GM12873 (cell line): ENCODE measurements around the gene RNPS1.
A peak's percentile ranks its signal among the peaks of the same experiment; 100 is the strongest.

Experiments
- CTCF ChIP-seq: IDR thresholded peaks from 2 replicates; pipeline ENCODE4 v1.5.1; 2012; ENCODE audit warnings: low read depth, mild to moderate bottlenecking, moderate library complexity, low read length, control low read depth; ENCODE audit not compliant: insufficient read depth; ENCODE audit errors: missing control alignments

Gene RNPS1

GRCh38 chr16:2229091-2229490, 38.8 kb downstream of the RNPS1 start:
- TF ChIP-seq CTCF = no peak

DNA sequence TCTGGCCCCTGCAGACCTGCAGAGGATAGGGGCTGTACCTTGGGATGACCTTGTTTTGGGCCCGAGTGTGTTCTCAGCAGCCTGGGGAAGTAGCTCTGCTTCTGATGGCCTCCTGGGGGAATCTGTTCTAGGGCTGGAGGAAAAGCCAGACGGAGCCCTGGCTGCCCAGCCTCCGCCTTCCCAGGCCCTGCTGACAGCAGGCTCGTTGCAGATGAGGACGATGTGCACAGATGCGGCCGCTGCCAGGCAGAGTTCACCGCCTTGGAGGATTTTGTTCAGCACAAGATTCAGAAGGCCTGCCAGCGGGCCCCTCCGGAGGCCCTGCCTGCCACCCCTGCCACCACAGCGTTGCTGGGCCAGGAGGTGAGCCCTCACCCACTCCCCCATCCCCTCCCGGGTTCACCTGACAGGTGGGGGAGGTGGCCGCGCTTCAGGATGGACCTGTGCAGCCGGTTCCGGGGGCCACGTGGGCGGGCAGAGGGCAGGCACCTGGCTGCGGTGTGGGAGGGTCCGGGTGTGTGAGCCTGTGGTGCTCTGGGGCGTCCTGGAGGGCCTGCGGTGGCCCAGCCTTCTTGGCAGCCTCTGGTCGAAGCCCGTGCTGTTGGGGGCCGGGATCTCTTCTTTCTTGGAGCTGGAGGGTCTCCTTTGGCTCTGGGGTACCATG, 39.6 kb downstream of the RNPS1 start:
- TF ChIP-seq CTCF = no peak

- TF ChIP-seq CTCF = no peak
These were observed 41.0 kb downstream of the RNPS1 start for GRCh38 chr16:2226918-2227317.

- no peak for TF ChIP-seq CTCF
These were observed 41.6 kb downstream of the RNPS1 start for GRCh38 chr16:2226245-2226793.

DNA sequence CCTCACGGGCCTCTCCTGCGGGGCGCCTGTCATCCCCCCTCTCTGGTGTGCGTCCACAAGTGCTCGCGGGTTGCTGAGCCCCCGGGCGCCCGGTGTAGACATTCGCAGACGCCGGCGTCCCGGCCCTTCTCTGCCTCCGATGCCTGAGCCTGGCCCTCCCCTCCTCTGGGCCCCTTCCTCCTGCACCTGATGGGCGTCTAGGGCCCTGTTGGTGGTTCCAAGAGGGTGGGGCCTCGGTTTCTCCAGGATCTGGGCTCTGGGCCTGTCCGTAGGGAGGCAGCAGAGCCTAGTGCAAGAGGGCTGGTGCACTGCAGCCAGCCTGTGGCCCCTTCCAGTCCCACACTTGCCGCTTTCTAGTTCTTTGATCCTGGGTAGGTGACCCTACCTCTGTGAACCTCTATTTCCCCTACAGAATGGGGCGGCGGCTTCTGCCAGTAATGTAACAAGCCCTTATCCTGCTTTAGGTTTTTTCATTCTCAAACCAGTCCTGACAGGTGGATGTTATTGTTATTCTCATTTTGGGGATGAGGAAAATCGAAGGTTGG, 43.9 kb downstream of the RNPS1 start:
- TF ChIP-seq CTCF = peak; percentile 17

- TF ChIP-seq CTCF = no peak
These were observed 44.5 kb downstream of the RNPS1 start, which contains the start of gene E4F1 for GRCh38 chr16:2223221-2223941. Gene E4F1 (plus strand): TSS chr16:2223591. CDS start chr16:2223614, 23 bp downstream.

GRCh38 chr16:2216330-2216729, 51.6 kb downstream of the RNPS1 start:
- TF ChIP-seq CTCF = no peak
